ENCODE results near the gene CRELD2. TPM values are rescaled to one million over a fixed set of nuclear protein-coding genes. Genes with fewer than 3 reads are reported as not detected.
A peak's percentile ranks its signal among the peaks of the same experiment; 100 is the strongest.

CRELD2 gene
- total and polyA plus RNA-seq, 2 of the 13 experiments (the other 11 are each of a cell fraction or from before 2014, with no cell fraction given) = 17.2 to 44.7 TPM

DNA sequence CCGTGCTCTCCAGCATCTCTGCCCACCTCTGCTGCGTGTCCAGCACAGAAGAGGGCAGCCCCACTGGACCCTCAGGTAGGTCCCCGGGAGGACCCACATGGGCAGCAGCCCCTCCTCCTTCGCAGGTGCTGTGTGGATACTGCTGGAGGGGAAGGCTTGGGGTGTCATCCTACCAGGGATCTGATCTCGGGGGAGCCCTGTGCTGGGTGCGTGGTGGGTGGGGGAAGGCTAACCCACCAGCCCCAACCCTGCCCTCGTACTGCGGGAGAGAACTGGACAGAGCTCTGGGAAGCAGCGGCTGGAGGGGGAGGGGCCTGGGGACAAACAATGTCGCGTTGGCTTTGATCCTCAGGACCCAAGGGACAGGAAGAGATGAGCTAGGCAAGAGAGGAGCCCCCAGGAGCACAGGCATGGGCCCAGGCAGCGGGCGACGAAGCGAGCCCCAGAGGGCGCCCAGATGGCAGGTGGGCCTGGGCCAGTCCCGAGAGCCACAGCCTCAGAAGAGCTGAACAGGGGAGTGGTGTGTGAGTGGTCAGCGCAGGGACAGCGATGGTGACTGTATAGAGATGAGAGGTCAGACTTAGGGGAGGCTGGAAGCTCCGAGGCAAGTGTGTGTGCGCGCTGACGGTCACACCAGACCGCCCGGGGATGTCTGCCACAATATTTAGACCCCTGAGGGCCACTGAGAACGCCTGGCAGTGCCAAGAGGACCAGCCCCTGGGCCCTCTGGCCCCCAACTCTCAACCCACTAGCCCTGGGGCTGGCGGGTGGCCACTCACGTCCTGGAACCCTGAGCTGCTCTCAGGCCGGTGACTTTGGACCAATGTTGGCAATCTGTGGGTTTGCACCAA is 40.7 kb downstream of the CRELD2 start (continued):
- TF ChIP-seq, protein P1, sequence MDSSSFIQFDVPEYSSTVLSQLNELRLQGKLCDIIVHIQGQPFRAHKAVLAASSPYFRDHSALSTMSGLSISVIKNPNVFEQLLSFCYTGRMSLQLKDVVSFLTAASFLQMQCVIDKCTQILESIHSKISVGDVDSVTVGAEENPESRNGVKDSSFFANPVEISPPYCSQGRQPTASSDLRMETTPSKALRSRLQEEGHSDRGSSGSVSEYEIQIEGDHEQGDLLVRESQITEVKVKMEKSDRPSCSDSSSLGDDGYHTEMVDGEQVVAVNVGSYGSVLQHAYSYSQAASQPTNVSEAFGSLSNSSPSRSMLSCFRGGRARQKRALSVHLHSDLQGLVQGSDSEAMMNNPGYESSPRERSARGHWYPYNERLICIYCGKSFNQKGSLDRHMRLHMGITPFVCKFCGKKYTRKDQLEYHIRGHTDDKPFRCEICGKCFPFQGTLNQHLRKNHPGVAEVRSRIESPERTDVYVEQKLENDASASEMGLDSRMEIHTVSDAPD (CRISPR knock-in tag; IDR thresholded peaks at IDR 0.05) = no peak
- no peak for TF ChIP-seq ESRRA (CRISPR knock-in tag; IDR thresholded peaks at IDR 0.05; ENCODE audit: low read depth)
- peak; percentile 59; the same call in 1 of the 2 replicates for TF ChIP-seq ZNF430 (CRISPR knock-in tag; IDR thresholded peaks at IDR 0.05)
- TF ChIP-seq ZNF816 (CRISPR knock-in tag; IDR thresholded peaks at IDR 0.05; ENCODE audit: borderline replicate concordance) = peak; percentile 83; the same call in 1 of the 2 replicates
- TF ChIP-seq JUN (CRISPR knock-in tag; IDR thresholded peaks at IDR 0.05) = no peak
- no peak for TF ChIP-seq ZNF567 (CRISPR knock-in tag; IDR thresholded peaks at IDR 0.05; ENCODE audit: borderline replicate concordance)
- TF ChIP-seq TARDBP (CRISPR knock-in tag; IDR thresholded peaks at IDR 0.05) = 0 out of 2 replicates have a peak, but pooled peaks have one; percentile 33
- TF ChIP-seq SIN3A (IDR thresholded peaks at IDR 0.05; ENCODE audit: borderline replicate concordance, low read depth, low read length) = peak; percentile 35; the same call in 1 of the 2 replicates
- peak; percentile 75; the same call in 1 of the 2 replicates for TF ChIP-seq POLR2G (IDR thresholded peaks at IDR 0.05; ENCODE audit: low read depth, low read length)
- no peak; the same call in 1 of the 2 replicates for TF ChIP-seq ZNF891 (CRISPR knock-in tag; IDR thresholded peaks at IDR 0.05)
- no peak for TF ChIP-seq ZNF33A (CRISPR knock-in tag; IDR thresholded peaks at IDR 0.05; ENCODE audit: borderline replicate concordance)
- no peak for TF ChIP-seq FOXA1 (IDR thresholded peaks at IDR 0.05)
- TF ChIP-seq FOXA1 (CRISPR knock-in tag; IDR thresholded peaks at IDR 0.05) = no peak
- no peak for TF ChIP-seq TBX3 (IDR thresholded peaks at IDR 0.05; ENCODE audit: borderline replicate concordance)
- no peak for TF ChIP-seq KLF15 (CRISPR knock-in tag; IDR thresholded peaks at IDR 0.05; ENCODE audit: borderline replicate concordance)
- TF ChIP-seq RCOR2 (CRISPR knock-in tag; IDR thresholded peaks at IDR 0.05) = no peak
- TF ChIP-seq SMYD3 (CRISPR knock-in tag; IDR thresholded peaks at IDR 0.05) = no peak
- TF ChIP-seq, protein P2, sequence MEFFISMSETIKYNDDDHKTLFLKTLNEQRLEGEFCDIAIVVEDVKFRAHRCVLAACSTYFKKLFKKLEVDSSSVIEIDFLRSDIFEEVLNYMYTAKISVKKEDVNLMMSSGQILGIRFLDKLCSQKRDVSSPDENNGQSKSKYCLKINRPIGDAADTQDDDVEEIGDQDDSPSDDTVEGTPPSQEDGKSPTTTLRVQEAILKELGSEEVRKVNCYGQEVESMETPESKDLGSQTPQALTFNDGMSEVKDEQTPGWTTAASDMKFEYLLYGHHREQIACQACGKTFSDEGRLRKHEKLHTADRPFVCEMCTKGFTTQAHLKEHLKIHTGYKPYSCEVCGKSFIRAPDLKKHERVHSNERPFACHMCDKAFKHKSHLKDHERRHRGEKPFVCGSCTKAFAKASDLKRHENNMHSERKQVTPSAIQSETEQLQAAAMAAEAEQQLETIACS (CRISPR knock-in tag; IDR thresholded peaks at IDR 0.05) = no peak
- TF ChIP-seq MAF1 (CRISPR knock-in tag; IDR thresholded peaks at IDR 0.05; ENCODE audit: borderline replicate concordance) = no peak
- no peak for TF ChIP-seq ZNF672 (CRISPR knock-in tag; IDR thresholded peaks at IDR 0.05)
- TF ChIP-seq ZNF446 (CRISPR knock-in tag; IDR thresholded peaks at IDR 0.05) = no peak
- TF ChIP-seq MIER3 (CRISPR knock-in tag; IDR thresholded peaks at IDR 0.05; ENCODE audit: borderline replicate concordance) = no peak; the same call in 1 of the 2 replicates
- TF ChIP-seq ATF7-NPFF (CRISPR knock-in tag; IDR thresholded peaks at IDR 0.05; ENCODE audit: low read depth) = peak; percentile 92; the same call in 1 of the 2 replicates
- TF ChIP-seq ZNF562 (CRISPR knock-in tag; IDR thresholded peaks at IDR 0.05; ENCODE audit: borderline replicate concordance) = no peak
- TF ChIP-seq MYC (CRISPR knock-in tag; IDR thresholded peaks at IDR 0.05; ENCODE audit: borderline replicate concordance) = 0 out of 2 replicates have a peak, but pooled peaks have one; percentile 66
- TF ChIP-seq, protein P3, sequence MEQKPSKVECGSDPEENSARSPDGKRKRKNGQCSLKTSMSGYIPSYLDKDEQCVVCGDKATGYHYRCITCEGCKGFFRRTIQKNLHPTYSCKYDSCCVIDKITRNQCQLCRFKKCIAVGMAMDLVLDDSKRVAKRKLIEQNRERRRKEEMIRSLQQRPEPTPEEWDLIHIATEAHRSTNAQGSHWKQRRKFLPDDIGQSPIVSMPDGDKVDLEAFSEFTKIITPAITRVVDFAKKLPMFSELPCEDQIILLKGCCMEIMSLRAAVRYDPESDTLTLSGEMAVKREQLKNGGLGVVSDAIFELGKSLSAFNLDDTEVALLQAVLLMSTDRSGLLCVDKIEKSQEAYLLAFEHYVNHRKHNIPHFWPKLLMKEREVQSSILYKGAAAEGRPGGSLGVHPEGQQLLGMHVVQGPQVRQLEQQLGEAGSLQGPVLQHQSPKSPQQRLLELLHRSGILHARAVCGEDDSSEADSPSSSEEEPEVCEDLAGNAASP (CRISPR knock-in tag; IDR thresholded peaks at IDR 0.05; ENCODE audit: borderline replicate concordance) = 0 out of 2 replicates have a peak, but pooled peaks have one; percentile 27
- 0 out of 2 replicates have a peak, but pooled peaks have one; percentile 26 for TF ChIP-seq ZFYVE20 (CRISPR knock-in tag; IDR thresholded peaks at IDR 0.05; ENCODE audit: borderline replicate concordance, low read depth)

All from HepG2 (cell line).